Kidney (tissue), 14 donors: ENCODE measurements around the gene SLFN13. TPM values are rescaled to one million over a fixed set of nuclear protein-coding genes. Genes with fewer than 3 reads are reported as not detected.

Experiments
- DNase-seq, 5 donors: peaks; one replicate each; pipeline ENCODE4 v3.0.0-alpha.2; 2013 to 2020
- FAIRE-seq: peaks from 2 replicates; lab custom pipeline; 2012; peaks lifted over from hg19 to GRCh38; lab: Jason Lieb, UNC
- H3K27ac ChIP-seq, 2 donors: one replicate each; pipeline ENCODE4 v1.7.0; 2013; ENCODE audit warnings: low read depth in 2 of 2, low read length in 2 of 2, inconsistent platforms in 1 of 2
- H3K27me3 ChIP-seq: one replicate; pipeline ENCODE4 v1.7.1; 2013; ENCODE audit warnings: low read length, inconsistent platforms; ENCODE audit not compliant: control insufficient read depth, insufficient read depth
- H3K36me3 ChIP-seq, 3 donors: one replicate each; pipeline versions ENCODE4 v1.7.0 to v1.7.1; 2013; ENCODE audit warnings: low read length in 3 of 3, control low read depth in 1 of 3, inconsistent platforms in 1 of 3; ENCODE audit not compliant: insufficient read depth in 3 of 3, control insufficient read depth in 2 of 3
- H3K4me1 ChIP-seq, 3 donors: one replicate each; pipeline versions ENCODE4 v1.7.0 to v1.7.1; 2013; ENCODE audit warnings: low read length in 3 of 3, inconsistent platforms in 1 of 3, low read depth in 1 of 3; ENCODE audit not compliant: control insufficient read depth in 2 of 3, insufficient read depth in 2 of 3
- H3K4me3 ChIP-seq, 3 donors: one replicate each; pipeline versions ENCODE4 v1.7.0 to v1.8.1; 2013; ENCODE audit warnings: low read length in 3 of 3, control low read depth in 1 of 3, inconsistent platforms in 1 of 3
- H3K9ac ChIP-seq, 3 donors: one replicate each; pipeline versions ENCODE4 v1.7.0 to v1.7.1; 2013; ENCODE audit warnings: low read length in 3 of 3, control low read depth in 1 of 3, inconsistent platforms in 1 of 3
- H3K9me3 ChIP-seq, 3 donors: one replicate each; pipeline versions ENCODE4 v1.7.0 to v1.7.1; 2013; ENCODE audit warnings: low read length in 3 of 3, control low read depth in 1 of 3, inconsistent platforms in 1 of 3; ENCODE audit not compliant: control insufficient read depth in 2 of 3, insufficient read depth in 1 of 3
- intact Hi-C: fragments of 100-400 bp; cut with DNase I; formaldehyde crosslinking; loops from one replicate; pipeline ENCODE4 v1.11.1; 2022
- polyA plus RNA-seq: library from polyadenylated mRNA; stranded (reverse); fragments of 350-450 nt; fragmentation: Illumina TruSeq; extraction: RNeasy Lipid Tissue Mini Kit (QIAGEN cat#74804); gene quantifications from one replicate; pipeline ENCODE4 v1.2.3, GENCODE V29; 2014; ENCODE audit warnings: low read depth, low replicate concordance; ENCODE audit not compliant: insufficient read depth
- total RNA-seq: library from RNA; stranded (reverse); fragmentation: NEBNext Ultra II Directional; extraction: Animal tissue kit (Norgen Biotek cat#: 25700); gene quantifications from one replicate; pipeline ENCODE4 v1.2.1, GENCODE V29; 2021
- TF ChIP-seq, protein P1 (sequence below): IDR thresholded peaks from 3 replicates; pipeline ENCODE4 v1.5.1; 2012; ENCODE audit warnings: mild to moderate bottlenecking, moderate library complexity, borderline replicate concordance; ENCODE audit not compliant: insufficient read depth; ENCODE audit errors: extremely low read depth
- donor health status: control.
- donor health status: control.
- donor health status: control.
- donor health status: control.
- donor health status: control.
- donor health status: DM: yes; HTN: yes; CAD: no.
- donor health status: Normal renal cell carcinoma (clear cell type).

SLFN13 gene
- total and polyA plus RNA-seq, 2 donors from 2014 or later = 3.1 to 24.5 TPM

GRCh38 chr17:35390156-35390555 lies 58.4 kb downstream of the SLFN13 start:
- TF ChIP-seq, protein P1, sequence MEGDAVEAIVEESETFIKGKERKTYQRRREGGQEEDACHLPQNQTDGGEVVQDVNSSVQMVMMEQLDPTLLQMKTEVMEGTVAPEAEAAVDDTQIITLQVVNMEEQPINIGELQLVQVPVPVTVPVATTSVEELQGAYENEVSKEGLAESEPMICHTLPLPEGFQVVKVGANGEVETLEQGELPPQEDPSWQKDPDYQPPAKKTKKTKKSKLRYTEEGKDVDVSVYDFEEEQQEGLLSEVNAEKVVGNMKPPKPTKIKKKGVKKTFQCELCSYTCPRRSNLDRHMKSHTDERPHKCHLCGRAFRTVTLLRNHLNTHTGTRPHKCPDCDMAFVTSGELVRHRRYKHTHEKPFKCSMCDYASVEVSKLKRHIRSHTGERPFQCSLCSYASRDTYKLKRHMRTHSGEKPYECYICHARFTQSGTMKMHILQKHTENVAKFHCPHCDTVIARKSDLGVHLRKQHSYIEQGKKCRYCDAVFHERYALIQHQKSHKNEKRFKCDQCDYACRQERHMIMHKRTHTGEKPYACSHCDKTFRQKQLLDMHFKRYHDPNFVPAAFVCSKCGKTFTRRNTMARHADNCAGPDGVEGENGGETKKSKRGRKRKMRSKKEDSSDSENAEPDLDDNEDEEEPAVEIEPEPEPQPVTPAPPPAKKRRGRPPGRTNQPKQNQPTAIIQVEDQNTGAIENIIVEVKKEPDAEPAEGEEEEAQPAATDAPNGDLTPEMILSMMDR = no peak
- no peak for DNase-seq
- H3K36me3 ChIP-seq = no peaks in the 10 kb centered on the region
- intact Hi-C loops = no loop called here
- no peak for FAIRE-seq
- no peak overlapping the region for H3K27ac ChIP-seq
- no peak overlapping the region for H3K4me3 ChIP-seq
- H3K27me3 ChIP-seq = no peaks in the 10 kb centered on the region
- H3K9ac ChIP-seq = no peak overlapping the region
- H3K4me1 ChIP-seq = no peaks in the 10 kb centered on the region
- no peaks in the 10 kb centered on the region for H3K9me3 ChIP-seq

- no peaks in the 10 kb centered on the region for H3K4me1 ChIP-seq
- DNase-seq (no peak), FAIRE-seq (no peak)
- intact Hi-C loops = no loop called here
- H3K4me3 ChIP-seq = no peak overlapping the region
- no peak overlapping the region for H3K9ac ChIP-seq
- H3K36me3 ChIP-seq = no peaks in the 10 kb centered on the region
- H3K27ac ChIP-seq = no peak overlapping the region
- H3K9me3 ChIP-seq = no peaks in the 10 kb centered on the region
- TF ChIP-seq, protein P1 = no peak
- H3K27me3 ChIP-seq = no peaks in the 10 kb centered on the region
These were observed 61.1 kb downstream of the SLFN13 start for GRCh38 chr17:35387496-35387895.

Other genes starting within 250 kb of the SLFN13 start
- 64.8 TPM for gene SLFN5, start 205.7 kb downstream of the SLFN13 start, total RNA-seq
- gene SLFN5, start 205.7 kb downstream of the SLFN13 start, polyA plus RNA-seq = 2.0 TPM
- gene SLFN11, start 75.1 kb downstream of the SLFN13 start, total RNA-seq = 31.9 TPM
- gene SLFN11, start 75.1 kb downstream of the SLFN13 start, polyA plus RNA-seq = 4.0 TPM
- gene SLFN12, start 16.3 kb downstream of the SLFN13 start, total RNA-seq = 13.3 TPM
- gene SLFN12, start 16.3 kb downstream of the SLFN13 start, polyA plus RNA-seq = 2.3 TPM
- 6.2 TPM for gene SLFN12L, start 88.9 kb upstream of the SLFN13 start, total RNA-seq
- gene SLFN12L, start 88.9 kb upstream of the SLFN13 start, polyA plus RNA-seq = 0.62 TPM
- 0.09 TPM for gene SLFN14, start 112.1 kb upstream of the SLFN13 start, total RNA-seq
- not detected for gene SLFN14, start 112.1 kb upstream of the SLFN13 start, polyA plus RNA-seq
- 6.5 TPM for gene PEX12, start 129.8 kb upstream of the SLFN13 start, total RNA-seq
- gene PEX12, start 129.8 kb upstream of the SLFN13 start, polyA plus RNA-seq = 6.6 TPM
- 242 TPM for gene AP2B1, start 138.6 kb upstream of the SLFN13 start, total RNA-seq
- 74.0 TPM for gene AP2B1, start 138.6 kb upstream of the SLFN13 start, polyA plus RNA-seq